NCI-H146 (cell line): ENCODE results near the gene SLC6A4.
"Not testable (repeated sequence)": the region's sequence is repeated elsewhere in the genome, so short reads cannot be mapped to it uniquely, and the experiment has no call there.

ENCODE experiments used
- DNase-seq: peaks from one replicate; lab custom pipeline; 2025; lab: John Stamatoyannopoulos, UW

The SLC6A4 gene

GRCh38 chr17:30219315-30219714 lies 16.2 kb downstream of the SLC6A4 start:
- no peak for DNase-seq

DNA sequence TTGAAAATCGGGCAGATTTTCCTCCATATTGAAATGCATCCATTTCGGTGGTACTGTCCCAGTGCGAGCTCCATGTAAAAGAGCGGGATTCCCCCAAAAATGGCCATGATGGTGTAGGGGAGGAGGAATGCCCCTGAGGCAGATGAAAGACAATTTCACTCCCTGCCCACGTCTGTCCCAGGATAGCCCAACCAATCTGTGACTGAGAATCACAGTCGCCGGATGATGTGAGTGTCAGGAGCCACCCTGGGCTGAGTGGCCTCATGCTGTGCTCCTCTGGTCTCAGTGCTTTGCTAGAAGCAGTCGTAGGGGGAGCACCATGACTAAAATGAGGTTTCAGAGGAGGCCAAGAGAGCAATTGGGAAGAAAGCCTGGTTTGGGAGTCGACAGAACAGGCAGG lies 16.7 kb downstream of the SLC6A4 start:
- DNase-seq = no peak

GRCh38 chr17:30217746-30218245 lies 17.7 kb downstream of the SLC6A4 start:
- DNase-seq = no peak

DNA sequence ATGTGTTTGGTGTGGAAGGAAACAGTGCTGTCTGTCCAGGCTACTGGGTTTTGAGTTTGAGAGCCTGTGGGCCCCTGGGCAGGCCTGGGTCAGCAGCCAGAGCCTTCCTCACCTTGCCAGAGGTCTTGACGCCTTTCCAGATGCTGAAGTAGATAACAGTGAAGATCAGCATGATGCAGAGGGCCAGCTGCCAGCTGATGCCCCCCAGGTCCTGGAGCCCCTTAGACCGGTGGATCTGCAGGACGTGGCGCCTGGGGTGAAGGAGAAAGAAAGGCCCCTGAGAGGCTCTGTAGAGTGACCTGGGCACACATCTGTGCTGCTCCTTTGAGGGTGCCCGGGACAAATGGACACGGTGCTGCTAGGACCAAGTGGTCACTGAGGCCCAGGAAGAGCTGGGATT lies 18.4 kb downstream of the SLC6A4 start:
- DNase-seq = no peak

DNA sequence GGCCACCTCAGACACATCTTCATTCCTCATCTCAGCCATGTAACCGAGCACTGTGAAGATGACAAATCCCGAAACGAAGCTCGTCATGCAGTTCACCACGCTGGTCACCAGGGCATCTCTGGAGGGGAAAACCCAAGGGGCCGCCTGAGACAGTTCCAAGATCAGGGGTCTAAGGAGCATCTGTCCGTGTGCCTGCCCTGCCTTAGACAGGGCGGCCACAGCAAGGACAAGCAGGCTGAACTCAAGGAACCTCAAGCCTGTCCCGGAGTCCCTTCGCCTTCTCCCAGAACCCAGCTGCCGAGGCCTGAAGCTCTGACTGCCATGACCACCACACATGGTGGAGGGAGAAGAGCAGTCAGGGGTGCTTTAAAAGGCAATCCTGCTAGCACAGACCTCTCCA lies 22.7 kb downstream of the SLC6A4 start:
- no peak for DNase-seq

DNA sequence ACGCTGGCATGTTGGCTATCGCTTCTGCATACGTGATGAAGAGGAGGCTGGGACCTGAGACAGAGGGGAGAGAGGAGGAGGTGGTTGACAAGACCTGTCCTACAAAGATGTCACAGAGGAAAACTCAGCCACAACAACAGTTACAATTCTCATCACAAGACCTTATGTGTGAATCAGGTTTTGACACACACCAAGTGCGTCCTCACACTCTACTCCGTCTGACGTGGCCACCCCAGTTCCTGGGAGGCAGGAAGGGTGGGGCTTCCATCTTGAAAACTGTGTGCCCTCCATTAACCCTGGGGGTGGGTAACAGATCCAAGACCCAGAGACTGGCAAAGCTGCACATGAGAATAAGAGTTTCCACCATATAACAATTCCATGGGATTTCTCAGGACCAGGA lies 24.1 kb downstream of the SLC6A4 start:
- no peak for DNase-seq

DNA sequence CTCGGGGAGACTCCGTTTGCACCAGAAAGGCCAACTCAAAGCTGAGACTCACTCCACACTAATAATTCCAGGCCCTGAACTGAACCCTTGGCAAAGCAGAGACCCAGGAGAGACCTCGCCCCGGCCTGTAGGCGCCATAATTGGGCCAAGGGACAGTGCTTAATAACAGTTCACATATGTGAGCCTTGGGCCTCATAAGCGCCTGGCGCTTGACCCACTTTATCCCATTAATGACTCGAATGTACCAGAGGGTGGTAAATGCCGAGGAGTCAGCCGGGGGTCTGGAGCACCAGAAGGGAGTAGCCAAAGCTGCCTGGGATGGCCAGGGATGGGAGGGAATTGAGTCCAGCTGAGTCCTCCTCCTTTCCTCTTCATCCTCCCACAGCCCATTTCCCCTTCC lies 24.6 kb downstream of the SLC6A4 start:
- no peak for DNase-seq

- DNase-seq = no peak
These were observed 25.1 kb downstream of the SLC6A4 start for GRCh38 chr17:30210366-30210765.

DNA sequence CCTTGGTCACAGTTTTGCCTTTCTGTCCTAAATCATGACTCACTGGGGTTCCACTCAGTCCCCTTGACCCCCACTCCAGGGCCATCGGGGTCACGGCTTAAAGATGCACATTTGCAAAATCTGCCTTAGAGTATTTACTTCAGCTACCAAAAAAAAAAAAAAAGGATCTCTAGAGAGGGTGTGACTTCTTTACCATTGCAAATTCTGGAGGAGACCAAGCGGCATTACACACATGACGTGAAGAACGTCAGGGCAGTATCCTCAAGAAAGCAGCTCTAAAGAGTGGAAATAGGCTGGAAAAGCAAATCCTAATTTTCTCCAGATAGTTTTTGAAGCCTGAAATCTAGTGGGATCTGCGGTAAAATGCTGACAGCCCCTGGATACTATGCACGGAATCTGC lies 25.6 kb downstream of the SLC6A4 start:
- DNase-seq = no peak

DNA sequence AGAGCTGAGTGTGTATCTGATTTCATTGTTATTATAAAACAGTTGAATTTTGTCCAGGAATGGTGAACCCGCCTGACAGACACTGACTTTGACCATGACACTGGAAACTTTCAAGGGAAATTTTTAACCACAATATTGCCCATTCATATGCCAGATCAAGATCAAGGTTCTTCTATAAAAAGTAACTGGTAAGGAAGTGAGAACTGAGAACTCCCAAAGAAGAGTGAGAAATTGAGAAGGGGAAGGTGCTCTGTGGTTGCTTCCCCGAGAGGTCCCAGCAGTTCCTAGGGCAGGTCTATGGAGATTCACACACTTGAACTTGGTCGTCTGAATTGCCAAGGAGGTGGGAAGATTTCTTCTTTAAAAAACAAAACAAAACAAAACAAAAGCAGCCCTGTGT lies 27.3 kb downstream of the SLC6A4 start:
- DNase-seq = no peak

- no peak for DNase-seq
These were observed 27.8 kb downstream of the SLC6A4 start for GRCh38 chr17:30207655-30208054.

GRCh38 chr17:30203471-30203981 lies 32.0 kb downstream of the SLC6A4 start:
- no peak for DNase-seq

DNA sequence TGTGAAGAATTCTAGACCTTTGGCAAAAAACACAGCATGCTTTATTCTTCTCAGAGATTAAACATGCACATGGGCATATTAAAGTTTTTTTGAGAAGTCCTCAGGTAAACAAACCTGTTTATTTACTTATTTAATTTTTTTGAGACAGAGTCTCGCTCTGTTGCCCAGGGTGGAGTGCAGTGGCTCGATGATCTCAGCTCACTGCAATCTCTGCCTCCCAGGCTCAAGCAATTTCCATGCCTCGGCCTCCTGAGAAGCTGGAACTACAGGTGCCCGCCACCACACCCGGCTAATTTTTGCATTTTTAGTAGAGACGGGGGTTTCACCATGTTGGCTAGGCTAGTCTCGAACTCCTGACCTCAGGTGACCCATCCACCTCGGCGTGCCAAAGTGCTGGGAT lies 34.8 kb downstream of the SLC6A4 start:
- DNase-seq = not testable (repeated sequence)

DNA sequence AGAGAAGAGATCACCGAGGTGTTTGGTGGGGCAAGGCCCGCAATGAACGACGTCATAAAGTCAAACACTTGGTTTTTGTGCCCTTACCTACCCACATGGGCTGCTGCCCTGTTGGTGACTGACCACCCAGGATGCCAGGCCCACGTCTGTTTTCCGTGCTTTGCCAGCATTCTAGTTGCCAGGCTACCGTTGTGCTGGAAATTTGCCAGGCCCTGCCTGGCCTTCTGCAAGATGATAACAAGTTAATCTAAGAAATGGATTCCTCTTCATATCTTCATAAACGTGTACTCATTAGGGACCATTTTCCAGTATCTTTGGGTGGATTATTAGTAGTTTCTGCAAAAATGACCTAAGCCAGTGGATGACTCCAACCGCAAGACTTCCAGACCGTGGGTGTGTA lies 35.4 kb downstream of the SLC6A4 start:
- DNase-seq = no peak

- no peak for DNase-seq
These were observed 35.9 kb downstream of the SLC6A4 start for GRCh38 chr17:30199600-30199999.

DNA sequence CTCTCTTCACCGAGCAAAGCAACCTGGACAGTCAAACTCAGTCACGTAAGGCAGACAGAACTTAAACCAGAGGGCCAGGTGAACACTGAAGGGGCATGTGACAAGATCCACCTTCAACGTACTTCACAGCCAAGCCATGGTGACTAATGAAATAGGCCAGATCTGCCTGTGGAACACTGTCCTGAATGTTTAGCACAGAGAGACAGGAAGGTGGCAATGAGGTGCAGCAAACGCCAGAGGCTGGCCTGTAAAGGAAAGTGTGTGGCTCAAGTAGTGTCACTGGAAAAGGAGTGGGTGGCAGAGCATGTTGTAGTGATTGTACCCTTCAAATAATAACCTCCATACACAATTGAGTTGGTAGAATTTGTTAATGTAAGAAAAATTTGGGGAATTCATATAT lies 38.1 kb downstream of the SLC6A4 start:
- no peak for DNase-seq

GRCh38 chr17:30196504-30196903 lies 39.0 kb downstream of the SLC6A4 start:
- DNase-seq = no peak

DNA sequence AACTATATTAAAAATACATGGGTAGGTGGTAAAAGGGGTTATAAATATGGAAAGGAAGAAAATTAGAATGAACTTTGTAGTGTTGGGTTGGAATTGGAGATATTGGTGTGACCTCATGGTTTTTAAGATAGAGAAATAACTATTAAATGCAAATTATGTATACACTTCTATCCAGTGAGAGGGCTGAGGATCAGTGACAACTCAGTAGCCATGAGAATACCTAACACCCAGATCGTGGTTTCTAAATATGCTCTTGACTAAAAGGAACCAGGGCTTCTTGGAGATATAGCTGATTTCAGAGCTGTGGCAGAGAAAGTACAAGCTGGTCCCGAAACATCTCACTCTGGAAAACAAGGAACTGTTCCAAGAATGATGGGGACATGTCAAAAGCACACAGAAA lies 44.4 kb downstream of the SLC6A4 start:
- no peak for DNase-seq

GRCh38 chr17:30188211-30188939 lies 47.1 kb downstream of the SLC6A4 start:
- DNase-seq = no peak

GRCh38 chr17:30187573-30187972 lies 47.9 kb downstream of the SLC6A4 start:
- no peak for DNase-seq

DNA sequence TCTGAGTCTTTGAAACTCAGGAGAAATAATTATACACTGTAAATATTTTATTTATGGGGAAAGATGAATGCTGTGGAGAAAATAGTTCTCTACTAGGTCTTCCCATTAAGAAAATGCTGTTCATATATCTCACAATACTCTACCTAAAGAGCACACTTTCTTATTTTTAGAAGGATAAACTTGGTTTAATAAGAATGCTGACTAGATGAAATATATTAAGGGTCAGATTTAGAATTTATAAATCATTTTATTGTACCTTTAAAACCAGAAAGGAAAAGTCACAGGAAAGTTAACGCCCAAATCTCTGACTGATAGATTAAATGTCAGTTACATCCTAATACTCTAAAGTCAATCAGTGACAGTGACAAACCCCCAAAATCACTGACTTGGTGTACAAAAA lies 48.7 kb downstream of the SLC6A4 start:
- no peak for DNase-seq

GRCh38 chr17:30176855-30177254 lies 58.6 kb downstream of the SLC6A4 start:
- DNase-seq = no peak

GRCh38 chr17:30174556-30174955 lies 60.9 kb downstream of the SLC6A4 start:
- DNase-seq = no peak

DNA sequence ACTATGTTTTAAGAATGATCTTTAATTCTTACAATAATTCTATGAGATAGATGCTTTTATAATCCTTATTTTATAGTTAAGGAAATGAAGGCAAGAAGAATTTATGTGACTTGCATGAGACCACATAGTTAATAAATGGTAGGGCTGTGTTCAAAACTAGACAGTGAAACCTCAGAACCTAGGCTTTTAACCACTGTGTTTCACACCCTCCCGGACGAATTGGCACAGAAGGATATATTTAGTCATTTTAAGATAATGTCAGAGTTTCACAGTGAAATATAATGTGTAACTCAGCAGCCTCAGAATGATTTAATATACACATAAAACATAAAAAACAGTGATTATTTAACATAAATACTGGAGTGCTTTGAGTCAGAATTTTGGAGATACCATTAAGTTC lies 61.8 kb downstream of the SLC6A4 start:
- no peak for DNase-seq
